Retinal pigment epithelial cell (primary cell): ENCODE results near the gene STIM1.
"Not testable (repeated sequence)": the region's sequence is repeated elsewhere in the genome, so short reads cannot be mapped to it uniquely, and the experiment has no call there.

Experiments used
- DNase-seq: peaks from one replicate; pipeline ENCODE4 v3.0.0-alpha.2; 2010; ENCODE audit warnings: low read depth
- H3K4me3 ChIP-seq: 2 replicates; pipeline ENCODE4 v1.5.1; 2011; ENCODE audit warnings: mild to moderate bottlenecking, low read length, control low read depth, moderate library complexity
- CTCF ChIP-seq: conservative IDR thresholded peaks from 2 replicates; pipeline ENCODE4 v1.5.1; 2011; ENCODE audit warnings: low read depth, low read length, control low read depth, inconsistent platforms

STIM1 gene

GRCh38 chr11:4115128-4115527, 259.7 kb downstream of the STIM1 start:
- no peak for TF ChIP-seq CTCF
- DNase-seq, result no peak
- H3K4me3 ChIP-seq, result no peak overlapping the region

- DNase-seq, result no peak
- TF ChIP-seq CTCF, result no peak
- H3K4me3 ChIP-seq, result no peak overlapping the region
Measured at GRCh38 chr11:4118107-4118506, 262.6 kb downstream of the STIM1 start.

- TF ChIP-seq CTCF, result no peak
- H3K4me3 ChIP-seq, result no peak overlapping the region
- no peak for DNase-seq
Measured at GRCh38 chr11:4123218-4123617, 267.8 kb downstream of the STIM1 start.

- no peak for TF ChIP-seq CTCF
- no peak for DNase-seq
- H3K4me3 ChIP-seq, result no peak overlapping the region
Measured at GRCh38 chr11:4125141-4125540, 269.7 kb downstream of the STIM1 start.

- TF ChIP-seq CTCF, result no peak
- no peak for DNase-seq
Measured at GRCh38 chr11:4127357-4127756, 271.9 kb downstream of the STIM1 start.

GRCh38 chr11:4130219-4130618, 274.8 kb downstream of the STIM1 start:
- H3K4me3 ChIP-seq, DNase-seq: not testable (repeated sequence)

More at GRCh38 chr11:4127357-4127756, 271.9 kb downstream of the STIM1 start:
- no peak overlapping the region for H3K4me3 ChIP-seq

GRCh38 chr11:4134806-4135205, 279.3 kb downstream of the STIM1 start:
- TF ChIP-seq CTCF, result no peak
- DNase-seq, result peak; percentile 17
- H3K4me3 ChIP-seq, result no peak overlapping the region

GRCh38 chr11:4138497-4138896, 283.0 kb downstream of the STIM1 start:
- DNase-seq, result no peak
- no peak for TF ChIP-seq CTCF
- no peak overlapping the region for H3K4me3 ChIP-seq
